Activated CD4-positive, alpha-beta T cell treated with anti-CD3 and anti-CD28 coated beads, Interleukin-10, Interleukin-2, amounts not matched to agents 100 ng/mL and 50 ng/mL, durations not matched to agents 16 hours and 8 hours (primary cell): ENCODE measurements around the gene SGPP2.
"Not testable (repeated sequence)": the region's sequence is repeated elsewhere in the genome, so short reads cannot be mapped to it uniquely, and the experiment has no call there.

Experiments used
- DNase-seq: peaks from one replicate; pipeline ENCODE4 v3.0.0-alpha.2; 2020

The SGPP2 gene, protein sequence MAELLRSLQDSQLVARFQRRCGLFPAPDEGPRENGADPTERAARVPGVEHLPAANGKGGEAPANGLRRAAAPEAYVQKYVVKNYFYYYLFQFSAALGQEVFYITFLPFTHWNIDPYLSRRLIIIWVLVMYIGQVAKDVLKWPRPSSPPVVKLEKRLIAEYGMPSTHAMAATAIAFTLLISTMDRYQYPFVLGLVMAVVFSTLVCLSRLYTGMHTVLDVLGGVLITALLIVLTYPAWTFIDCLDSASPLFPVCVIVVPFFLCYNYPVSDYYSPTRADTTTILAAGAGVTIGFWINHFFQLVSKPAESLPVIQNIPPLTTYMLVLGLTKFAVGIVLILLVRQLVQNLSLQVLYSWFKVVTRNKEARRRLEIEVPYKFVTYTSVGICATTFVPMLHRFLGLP

DNA sequence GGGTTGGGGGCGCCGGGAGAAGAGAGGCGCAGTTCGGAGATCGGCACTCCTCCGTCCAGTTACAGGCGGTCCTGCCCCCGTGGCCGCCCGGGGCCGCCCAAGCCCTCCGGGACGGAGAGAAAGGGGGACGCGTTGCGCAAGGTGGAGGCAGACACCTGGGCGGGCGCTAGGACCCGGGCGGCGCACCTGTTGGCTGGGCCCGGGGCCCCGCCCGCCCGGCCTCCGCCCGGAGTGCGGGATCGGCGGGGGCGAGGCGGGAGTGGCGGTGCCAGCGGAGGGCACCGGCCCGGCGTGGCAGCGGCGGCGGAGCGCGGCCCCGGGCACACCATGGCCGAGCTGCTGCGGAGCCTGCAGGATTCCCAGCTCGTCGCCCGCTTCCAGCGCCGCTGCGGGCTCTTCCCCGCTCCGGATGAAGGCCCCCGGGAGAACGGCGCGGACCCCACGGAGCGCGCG, at the start of gene SGPP2:
SGPP2 (plus strand) TSS at position 268 of the 453 bp plus-strand sequence; CDS start at position 328, 60 bp downstream.
- DNase-seq = peak; percentile 11

DNA sequence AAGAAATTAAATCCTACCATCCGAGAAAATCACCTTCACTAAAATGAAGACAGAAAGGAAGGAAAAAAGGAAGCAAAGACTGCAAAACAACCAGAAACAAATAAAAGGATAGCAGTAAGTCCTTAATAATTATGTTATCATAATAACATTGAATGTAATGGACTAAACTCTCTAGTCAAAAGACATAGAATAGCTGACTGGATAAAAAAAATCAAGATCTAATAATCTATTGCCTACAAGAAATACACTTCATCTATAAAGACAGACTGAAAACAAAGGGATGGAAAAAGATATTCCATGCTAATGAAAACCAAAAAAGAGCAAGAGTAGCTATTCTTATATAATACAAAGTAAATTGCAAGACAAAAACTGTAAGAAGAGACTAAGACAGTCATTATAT, 48.5 kb upstream of the SGPP2 start:
- DNase-seq = no peak

DNA sequence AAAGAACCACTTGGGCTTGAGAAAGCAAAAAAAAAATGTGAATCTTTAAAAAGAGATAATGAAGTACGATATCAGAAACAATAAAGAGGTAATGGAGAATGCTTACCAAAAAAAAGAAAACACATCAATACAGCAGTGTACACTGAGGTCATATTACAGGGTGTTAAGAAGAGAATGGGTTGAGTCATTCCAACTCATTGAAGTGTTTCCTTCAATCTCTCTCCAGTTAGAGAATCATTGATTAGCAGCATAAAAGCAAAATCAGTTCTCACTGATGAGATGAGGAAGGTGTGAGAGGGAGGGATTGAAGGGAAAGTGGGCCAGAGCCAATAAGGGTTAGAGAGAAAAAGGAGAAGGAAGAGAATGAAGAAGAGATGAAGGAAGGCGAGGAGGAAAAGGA, 43.9 kb upstream of the SGPP2 start:
- DNase-seq = no peak

DNA sequence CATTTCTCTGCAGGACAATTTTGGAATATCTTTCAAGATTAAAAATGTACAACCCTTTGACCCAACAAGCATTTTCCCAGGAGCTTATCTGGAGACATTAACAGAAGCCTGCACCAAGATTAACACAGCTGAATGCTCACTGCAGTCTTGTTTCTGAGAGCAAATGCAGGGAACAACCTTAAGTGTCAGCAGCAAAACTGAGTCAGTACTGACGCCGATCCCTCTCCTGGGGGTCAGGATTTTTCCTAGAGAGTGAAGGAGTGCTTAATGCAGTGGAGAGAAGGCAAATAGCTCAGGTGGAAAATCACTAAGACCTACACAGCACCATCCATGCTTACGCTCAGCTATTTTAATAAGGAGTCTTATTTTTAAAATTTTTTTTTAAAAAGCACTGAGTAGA, 42.8 kb upstream of the SGPP2 start:
- no peak for DNase-seq

DNA sequence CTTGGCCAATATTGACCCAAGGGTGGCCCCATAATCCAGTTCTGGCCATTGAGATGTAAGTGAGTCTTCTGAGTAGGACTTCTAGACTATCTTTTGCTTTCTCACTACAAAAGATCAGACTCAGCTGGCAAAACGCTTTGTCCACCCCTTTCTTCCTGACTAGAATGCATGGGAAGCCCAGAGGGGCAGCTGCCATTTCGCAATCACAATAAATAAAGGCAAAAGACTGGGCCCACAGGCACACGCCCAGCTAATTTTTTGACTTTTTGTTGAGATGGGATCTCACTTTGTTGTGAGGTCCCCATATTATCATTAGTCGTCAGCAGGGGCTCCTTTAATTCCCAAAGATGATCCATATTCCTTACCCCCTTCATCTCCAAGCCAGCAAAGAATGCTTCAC, 41.1 kb upstream of the SGPP2 start:
- DNase-seq = no peak

DNA sequence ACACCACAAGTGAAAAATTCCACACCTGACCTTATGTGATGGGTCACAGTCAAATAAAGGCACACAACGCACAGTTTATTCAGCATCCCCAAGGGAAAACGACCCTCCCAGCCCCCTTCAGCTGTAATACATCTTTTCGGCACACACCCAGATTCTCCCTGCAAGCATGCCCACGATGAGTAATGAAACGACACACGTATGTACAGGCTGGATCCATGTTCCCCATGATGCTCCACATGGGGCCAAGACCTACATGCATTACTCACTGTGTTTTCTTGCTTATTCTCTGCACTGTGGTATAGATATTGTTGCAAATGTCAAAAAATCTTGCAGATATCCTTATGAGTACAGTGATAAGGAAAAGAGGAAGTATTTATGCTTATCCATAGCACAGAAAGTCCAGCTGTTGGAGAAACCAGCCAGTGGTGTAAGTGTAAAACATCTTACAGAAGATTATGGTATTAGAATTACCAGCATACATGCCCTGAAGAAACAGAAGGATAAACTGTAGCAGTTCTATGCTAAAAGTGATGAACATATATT, 32.5 kb upstream of the SGPP2 start:
- no peak for DNase-seq

DNA sequence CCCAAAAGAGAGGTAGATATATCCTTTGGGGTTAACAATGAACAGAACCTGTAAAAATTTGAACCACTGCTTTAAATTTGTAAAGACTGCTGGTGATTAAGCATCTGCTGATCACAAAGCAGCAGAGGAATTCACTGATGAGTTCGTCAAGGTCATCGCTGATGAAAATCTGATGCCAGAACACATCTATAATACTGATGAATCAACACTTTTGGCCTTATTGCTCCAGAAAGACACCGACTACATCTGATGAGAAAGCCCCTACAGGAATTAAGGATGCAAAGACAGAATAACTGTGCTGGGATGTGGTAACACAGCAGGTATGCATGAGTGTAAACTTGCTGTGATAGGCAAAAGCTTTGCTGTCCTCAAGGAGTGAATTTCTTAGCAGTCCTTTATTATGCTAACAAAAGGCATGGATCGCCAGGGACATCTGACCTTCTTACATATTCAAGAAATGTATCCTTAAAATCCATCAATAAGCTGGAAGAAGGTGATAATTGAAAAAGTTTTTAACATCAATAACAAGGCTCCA, 30.5 kb upstream of the SGPP2 start:
- DNase-seq = no peak

DNA sequence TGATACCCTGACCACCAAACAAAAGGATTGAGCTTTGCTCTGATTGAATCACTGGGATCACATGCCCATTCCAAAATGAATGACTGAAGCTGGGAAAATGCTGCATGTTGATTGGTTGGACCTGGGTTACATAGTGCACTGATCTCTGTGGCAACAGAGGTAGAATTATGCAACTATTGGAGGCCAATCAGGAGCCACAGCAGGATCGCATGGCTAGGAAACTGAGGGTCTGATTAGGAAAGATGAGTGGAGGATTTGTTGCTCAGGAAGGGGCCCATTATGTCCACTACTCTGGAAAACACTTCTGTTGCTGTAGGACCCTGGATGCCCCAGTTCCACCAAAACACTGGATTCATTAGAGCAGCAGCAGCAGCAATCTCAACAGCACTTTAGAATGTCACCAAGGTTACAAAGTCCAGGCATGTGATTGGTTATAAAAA, 25.9 kb upstream of the SGPP2 start:
- no peak for DNase-seq

DNA sequence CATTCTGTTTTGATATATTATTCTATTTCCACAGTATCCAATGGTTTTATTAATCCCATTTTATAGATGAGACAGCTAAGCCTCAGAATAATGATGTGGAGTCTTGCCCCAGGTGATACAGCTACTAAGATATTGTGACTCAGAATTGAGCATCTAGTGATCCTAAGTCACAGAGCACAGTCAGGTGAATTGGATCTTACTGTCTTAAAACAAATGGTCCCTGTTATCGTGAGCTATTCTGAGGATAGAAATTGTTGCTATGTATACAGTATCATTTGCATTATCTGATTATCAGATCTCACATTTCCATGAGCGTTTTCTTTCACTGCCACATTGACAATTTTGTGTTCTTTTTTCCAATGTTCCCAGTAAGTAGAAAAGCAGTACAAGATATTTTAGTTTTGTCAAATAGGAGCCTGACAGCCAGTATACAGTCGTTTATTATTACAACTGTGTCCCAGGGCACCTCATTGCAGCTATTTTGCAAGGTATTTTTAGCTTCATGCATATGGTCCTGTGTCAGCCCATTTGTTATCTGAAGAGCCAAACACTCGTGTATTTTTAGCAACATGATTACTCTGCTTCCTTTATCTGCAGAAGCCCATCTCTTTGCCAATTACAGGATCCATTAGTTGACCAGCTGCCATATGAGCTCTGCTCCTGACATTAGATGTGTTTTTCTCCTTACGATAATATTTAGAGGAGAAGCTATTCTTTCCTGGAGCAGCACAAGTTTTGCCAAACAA, 25.1 kb upstream of the SGPP2 start:
- DNase-seq = no peak

DNA sequence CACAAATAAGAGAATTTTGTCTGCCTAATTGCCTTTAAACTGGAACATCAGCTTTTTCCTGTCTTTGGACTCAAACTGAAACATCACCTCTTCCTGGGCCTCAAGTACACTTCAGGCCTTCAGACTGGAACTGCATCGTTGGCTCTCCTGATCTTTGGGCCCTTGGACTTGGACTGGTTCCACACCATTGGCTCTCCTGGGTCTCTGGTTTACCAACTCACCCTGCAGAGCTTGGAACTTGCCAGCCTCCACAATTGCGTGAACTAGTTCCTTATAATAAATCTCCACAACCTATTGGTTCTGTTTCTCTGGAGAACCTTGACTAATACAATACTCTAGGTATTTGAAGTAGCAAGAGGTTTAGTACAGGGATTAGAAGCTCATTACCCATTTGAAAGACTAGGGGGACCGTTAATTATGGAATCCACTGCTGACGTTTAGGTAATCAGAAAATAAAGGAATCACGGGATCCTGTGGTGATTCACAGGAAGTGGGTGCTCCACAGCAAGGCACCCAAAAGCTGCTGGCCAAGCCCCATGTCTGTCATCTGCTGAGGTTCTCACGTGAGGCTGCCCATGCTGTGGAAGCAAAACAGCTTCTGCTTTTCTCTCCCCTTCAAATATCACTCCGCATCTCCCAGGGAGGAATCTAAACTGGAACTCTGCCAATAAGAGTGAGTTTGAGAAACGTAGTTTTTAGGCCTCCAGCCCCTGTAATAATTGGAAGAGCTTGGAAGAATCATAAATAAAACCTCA, 20.0 kb upstream of the SGPP2 start:
- DNase-seq = no peak

DNA sequence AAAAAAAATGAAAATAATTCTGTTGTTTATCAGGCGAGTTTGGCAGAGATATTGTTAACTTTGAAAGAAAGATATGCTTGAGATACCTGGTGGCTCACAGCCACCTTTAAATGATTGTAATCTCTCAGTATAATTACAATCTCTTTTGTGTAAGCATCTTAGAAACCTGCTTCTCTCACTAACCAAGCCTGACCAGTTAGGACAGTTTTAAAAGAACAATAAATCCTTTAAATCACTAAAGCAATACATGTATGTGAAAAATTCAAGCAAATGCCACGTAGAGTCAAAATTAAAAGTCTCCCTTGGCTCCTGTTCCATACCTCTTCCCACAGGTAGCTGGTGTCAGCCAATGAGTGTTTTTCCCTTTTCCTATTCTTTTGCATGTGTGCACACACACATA, 15.7 kb upstream of the SGPP2 start:
- no peak for DNase-seq

DNA sequence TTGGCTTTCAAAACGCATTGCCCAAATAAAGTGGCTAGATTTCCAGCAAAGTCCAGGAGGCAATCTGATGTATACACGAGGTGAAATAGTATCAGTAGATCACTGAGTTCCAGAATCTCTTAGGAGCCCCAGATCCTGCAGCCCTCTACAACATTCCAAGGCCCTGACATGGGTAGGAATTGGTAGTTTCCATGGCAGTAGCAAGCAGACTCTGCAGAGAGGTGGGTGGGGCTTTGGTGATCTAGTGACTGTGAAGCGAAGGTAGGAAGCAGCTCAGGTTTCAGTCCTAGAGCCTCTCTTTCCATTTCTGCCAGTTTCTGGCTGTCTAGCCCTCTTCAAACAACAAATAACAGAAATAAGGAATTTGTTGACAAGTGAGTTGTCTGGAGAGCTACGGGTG, 13.8 kb upstream of the SGPP2 start:
- DNase-seq = no peak

DNA sequence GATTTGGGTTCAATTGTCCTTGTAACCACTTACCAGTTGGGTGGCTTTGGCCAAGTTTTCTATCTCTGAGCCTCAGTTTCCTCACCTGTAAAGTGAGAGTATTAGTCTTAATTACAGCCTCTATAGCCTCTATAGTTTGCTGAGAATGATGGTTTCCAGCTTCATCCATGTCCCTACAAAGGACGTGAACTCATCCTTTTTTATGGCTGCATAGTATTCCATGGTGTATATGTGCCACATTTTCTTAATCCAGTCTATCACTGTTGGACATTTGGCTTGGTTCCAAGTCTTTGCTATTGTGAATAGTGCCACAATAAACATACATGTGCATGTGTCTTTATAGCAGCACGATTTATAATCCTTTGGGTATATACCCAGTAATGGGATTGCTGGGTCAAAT, 12.0 kb upstream of the SGPP2 start:
- not testable (repeated sequence) for DNase-seq

DNA sequence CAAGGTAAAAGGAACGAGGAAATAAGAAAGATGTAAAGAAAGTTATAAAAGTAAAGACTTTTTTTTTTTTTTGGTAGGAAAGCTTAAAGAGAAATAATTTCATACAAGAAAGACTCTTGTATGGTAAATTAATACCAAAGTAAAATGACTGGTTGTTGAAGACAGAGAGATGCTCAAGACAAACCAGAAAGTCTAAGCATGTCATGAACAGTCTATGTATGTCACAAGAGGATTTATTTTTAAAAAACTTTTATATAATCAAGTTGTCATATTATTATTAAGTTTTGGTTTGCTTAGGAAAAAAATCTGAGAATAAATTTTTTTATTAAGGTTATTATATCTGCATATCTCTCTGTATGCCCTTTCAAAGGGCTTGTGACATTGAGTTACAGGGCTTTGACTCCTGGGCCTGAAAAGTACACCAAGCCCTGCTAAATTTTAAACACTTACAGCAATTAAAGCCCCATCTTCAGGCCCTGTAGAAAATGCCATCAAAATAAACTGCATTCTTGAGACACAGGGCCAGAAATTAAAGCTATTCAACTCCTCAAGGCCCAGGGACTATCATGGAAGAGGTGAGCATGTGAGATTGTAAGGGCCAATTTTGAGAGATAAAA, 10.9 kb upstream of the SGPP2 start:
- DNase-seq = no peak

DNA sequence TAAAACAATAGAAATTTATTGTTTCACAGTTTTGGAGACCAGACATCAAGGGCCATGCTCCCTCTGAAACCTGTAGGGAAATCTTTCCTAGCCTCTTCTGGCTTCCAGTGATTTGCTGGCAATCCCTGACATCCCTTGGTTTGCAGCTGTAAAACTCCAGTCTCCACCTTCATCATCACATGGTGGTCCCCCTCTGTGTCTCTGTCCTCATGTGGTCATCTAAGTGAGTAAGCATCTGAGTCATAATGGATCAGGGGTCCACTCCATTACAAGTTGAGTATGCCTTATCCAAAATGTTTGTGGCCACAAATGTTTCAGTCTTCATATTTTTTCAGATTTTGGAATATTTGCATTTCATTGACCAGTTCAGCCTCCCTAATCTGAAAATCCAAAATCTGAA, 5.6 kb upstream of the SGPP2 start:
- DNase-seq = no peak

DNA sequence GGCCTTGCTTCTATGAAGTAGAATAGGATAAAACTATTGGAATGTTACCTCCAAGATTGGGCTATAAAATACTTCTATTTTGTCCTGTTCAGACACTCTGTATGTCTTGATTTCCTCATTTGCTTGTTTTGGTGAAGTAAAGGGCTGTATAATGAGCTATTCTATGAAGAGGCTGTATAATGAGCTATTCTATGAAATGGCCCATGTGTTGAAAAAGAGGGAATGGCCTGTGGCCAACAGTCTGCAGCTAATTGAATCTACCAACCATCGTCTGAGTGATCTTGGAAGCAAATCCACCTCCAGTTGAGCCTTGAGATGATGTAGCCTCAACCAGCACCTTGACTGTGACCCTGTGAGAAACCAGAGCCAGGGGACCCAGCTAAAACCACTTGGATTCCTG, 3.8 kb upstream of the SGPP2 start:
- DNase-seq = no peak

DNA sequence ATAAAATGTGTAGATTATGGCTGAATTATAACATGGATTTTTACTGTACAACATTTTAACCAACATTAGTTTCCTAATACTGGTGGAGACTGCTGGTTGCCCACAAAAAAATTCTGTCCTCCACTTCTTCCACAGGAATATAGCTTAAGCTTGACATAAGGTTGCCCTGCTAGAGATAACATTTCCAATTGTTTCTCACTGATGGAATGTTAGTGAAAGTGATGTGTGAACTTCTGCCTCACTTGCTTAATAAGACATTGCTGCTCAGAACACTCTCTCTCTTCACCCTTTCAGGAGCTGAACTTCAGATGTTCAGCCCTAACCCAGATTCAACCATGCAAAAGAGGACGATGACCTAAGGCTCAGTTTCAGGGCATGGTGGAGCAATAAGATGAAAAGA, 2.7 kb upstream of the SGPP2 start:
- no peak for DNase-seq

DNA sequence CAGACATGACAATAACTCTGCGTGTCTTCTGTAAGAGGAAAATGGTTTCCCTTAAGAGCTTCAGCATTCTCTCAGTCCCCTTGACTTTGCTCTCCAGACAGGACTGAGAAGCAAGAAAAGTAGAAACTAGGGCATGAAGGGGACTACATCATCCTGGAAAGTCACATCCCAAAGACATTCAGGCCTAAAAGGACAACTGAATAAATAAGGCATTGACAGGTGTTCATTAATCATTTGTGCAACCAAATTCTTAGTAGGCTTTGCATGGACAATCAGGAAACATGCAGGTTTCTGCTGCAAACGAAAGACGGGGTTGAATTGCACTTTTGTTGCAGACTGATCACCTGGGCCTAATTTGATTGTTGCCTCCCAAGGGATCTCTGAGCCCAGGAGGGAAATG, 1.2 kb upstream of the SGPP2 start:
- DNase-seq = no peak

DNA sequence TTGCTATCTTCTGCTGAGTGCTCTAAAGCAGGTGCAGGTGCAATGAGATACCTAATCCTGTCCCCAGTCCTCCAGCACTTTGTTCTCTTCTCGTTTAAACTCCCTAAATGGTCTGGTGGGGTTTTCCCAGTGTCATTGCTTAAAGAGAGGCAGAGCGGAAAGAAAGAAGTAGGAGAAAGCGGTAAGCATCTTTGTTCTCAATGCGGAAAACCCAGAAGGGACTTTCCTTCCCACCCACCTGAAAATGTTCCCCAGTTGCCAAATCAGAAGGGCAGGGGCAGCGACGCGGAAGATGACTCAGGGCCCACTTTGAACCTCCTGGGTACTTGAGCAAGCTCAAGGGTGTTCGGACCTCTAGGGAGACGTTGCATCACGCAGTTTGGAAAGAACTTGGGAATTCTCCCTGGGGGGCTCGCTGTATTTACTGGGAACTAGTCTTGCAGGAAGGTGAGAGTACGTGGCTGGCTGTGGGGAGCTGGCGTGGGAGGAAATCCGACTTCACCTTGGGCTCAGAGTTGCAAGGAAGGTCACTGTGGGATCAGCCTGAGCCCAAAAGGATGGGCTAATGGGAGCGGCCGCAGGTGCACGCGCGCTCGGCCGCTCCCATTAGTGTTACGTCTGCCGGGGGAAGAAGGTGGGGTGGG, 589 bp upstream of the SGPP2 start:
- peak; percentile 63 for DNase-seq

DNA sequence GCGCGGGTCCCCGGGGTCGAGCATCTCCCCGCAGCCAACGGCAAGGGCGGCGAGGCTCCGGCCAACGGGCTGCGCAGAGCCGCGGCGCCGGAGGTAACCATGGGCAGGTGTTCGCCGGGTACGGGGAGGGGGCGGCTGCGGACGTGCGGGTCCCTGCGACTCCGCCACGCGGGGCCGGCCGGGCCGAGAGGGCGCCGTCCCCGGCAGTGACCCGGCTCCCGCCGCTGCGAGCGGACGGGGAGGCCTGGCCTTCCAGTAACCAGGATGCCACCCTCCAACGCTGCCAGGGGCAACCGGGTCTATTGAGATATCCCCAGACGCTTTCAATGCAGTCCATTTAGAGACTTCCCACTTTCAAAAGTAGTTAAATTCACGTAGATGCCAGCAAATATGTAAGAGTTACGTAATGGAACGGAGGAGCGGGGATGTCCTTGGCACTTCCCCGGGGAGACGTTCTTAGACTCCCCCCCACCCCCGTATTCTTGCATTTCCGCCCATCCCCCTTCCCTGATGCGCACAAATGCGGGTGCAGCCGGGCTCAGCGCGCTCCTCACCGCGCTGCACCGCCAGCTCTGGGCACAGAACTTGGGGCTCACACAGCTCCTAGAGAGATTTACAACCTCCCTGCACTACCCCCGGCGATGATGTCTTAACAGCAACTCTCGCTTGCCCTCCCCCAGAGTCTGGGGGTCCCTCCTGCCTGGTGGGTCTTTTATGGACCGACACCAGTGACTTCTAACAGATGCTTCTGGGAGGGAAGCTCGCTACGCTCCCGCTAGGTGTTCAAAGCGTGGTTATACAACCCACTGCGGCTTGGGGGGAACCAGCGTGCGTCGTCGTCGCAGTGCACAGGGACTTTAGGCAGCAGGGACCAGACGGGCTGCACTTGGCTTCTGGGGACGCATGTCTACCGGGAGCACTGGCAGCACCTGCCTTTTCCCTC, 657 bp downstream of the SGPP2 start:
- peak; percentile 13 for DNase-seq
